ENCODE data around the gene IQGAP1.
"Not testable (repeated sequence)": the region's sequence is repeated elsewhere in the genome, so short reads cannot be mapped to it uniquely, and the experiment has no call there.

Gene IQGAP1

GRCh38 chr15:90412356-90413194 is 24.5 kb downstream of the IQGAP1 start:
- no peak for DNase-seq

GRCh38 chr15:90413411-90414379 is 25.7 kb downstream of the IQGAP1 start:
- no peak for DNase-seq

GRCh38 chr15:90414408-90415028 is 26.5 kb downstream of the IQGAP1 start:
- no peak for DNase-seq

- not testable (repeated sequence) for DNase-seq
Measured at GRCh38 chr15:90416052-90416451, 28.0 kb downstream of the IQGAP1 start.

- no peak for DNase-seq
Measured at GRCh38 chr15:90418627-90419026, 30.6 kb downstream of the IQGAP1 start.

GRCh38 chr15:90419206-90419605 is 31.2 kb downstream of the IQGAP1 start:
- no peak for DNase-seq

- no peak for DNase-seq
Measured at GRCh38 chr15:90419738-90420406, 31.8 kb downstream of the IQGAP1 start.

- no peak for DNase-seq
Measured at GRCh38 chr15:90420451-90420850, 32.4 kb downstream of the IQGAP1 start.

- no peak for DNase-seq
Measured at GRCh38 chr15:90421527-90421926, 33.5 kb downstream of the IQGAP1 start.

GRCh38 chr15:90422043-90422442 is 34.0 kb downstream of the IQGAP1 start:
- no peak for DNase-seq

GRCh38 chr15:90422936-90423335 is 34.9 kb downstream of the IQGAP1 start:
- no peak for DNase-seq

GRCh38 chr15:90423801-90424319 is 35.8 kb downstream of the IQGAP1 start:
- no peak for DNase-seq

GRCh38 chr15:90425726-90426346 is 37.8 kb downstream of the IQGAP1 start:
- no peak for DNase-seq

- DNase-seq = no peak
Measured at GRCh38 chr15:90427185-90427584, 39.1 kb downstream of the IQGAP1 start.

GRCh38 chr15:90432253-90432652 is 44.2 kb downstream of the IQGAP1 start:
- no peak for DNase-seq

- DNase-seq = no peak
Measured at GRCh38 chr15:90435652-90436337, 47.8 kb downstream of the IQGAP1 start.

GRCh38 chr15:90436952-90437351 is 48.9 kb downstream of the IQGAP1 start:
- no peak for DNase-seq

- no peak for DNase-seq
Measured at GRCh38 chr15:90437516-90437915, 49.5 kb downstream of the IQGAP1 start.

GRCh38 chr15:90439946-90440345 is 51.9 kb downstream of the IQGAP1 start:
- DNase-seq = no peak

- DNase-seq = no peak
Measured at GRCh38 chr15:90441027-90441426, 53.0 kb downstream of the IQGAP1 start.

GRCh38 chr15:90442423-90442822 is 54.4 kb downstream of the IQGAP1 start:
- no peak for DNase-seq

Measured in NCI-H1436 (cell line).